Muscle layer of colon (tissue), 2 donors: ENCODE results near the gene TYW5.

Experiments
- H3K27ac ChIP-seq: one replicate; pipeline ENCODE4 v1.7.0; 2013; ENCODE audit warnings: low read depth, mild to moderate bottlenecking, low read length, moderate library complexity
- H3K27me3 ChIP-seq, 2 donors: one replicate each; pipeline ENCODE4 v1.7.0; 2013; ENCODE audit warnings: low read length in 2 of 2, mild to moderate bottlenecking in 2 of 2; ENCODE audit not compliant: insufficient read depth in 2 of 2, control insufficient read depth in 1 of 2
- H3K36me3 ChIP-seq: one replicate; pipeline ENCODE4 v1.7.0; 2013; ENCODE audit warnings: mild to moderate bottlenecking, low read length; ENCODE audit not compliant: insufficient read depth
- H3K4me1 ChIP-seq: one replicate; pipeline ENCODE4 v1.7.0; 2013; ENCODE audit warnings: mild to moderate bottlenecking, low read length; ENCODE audit not compliant: insufficient read depth
- H3K4me3 ChIP-seq, 2 donors: one replicate each; pipeline ENCODE4 v1.7.0; 2013; ENCODE audit warnings: low read length in 2 of 2, low read depth in 1 of 2, mild to moderate bottlenecking in 1 of 2, moderate library complexity in 1 of 2
- H3K9ac ChIP-seq: one replicate; pipeline ENCODE4 v1.7.0; 2013; ENCODE audit warnings: low read length
- H3K9me3 ChIP-seq: one replicate; pipeline ENCODE4 v1.7.0; 2013; ENCODE audit warnings: mild to moderate bottlenecking, low read length
- donor health status: abdominal sarcoma.
- donor health status: Adenocarcinoma of cecum.

Gene TYW5

GRCh38 chr2:199972088-199972626, 16.9 kb upstream of the TYW5 start:
- Histone ChIP-seq H3K4me3 (no peak overlapping the region), H3K36me3 (peaks cover 7% of the 10 kb centered on the region), H3K9ac (no peak overlapping the region)

GRCh38 chr2:199968126-199968525, 12.8 kb upstream of the TYW5 start:
- no peaks in the 10 kb centered on the region for H3K27me3 ChIP-seq
- H3K4me3 ChIP-seq: no peak overlapping the region
- H3K4me1 ChIP-seq: no peaks in the 10 kb centered on the region
- H3K27ac ChIP-seq: no peak overlapping the region
- no peak overlapping the region for H3K9ac ChIP-seq
- H3K9me3 ChIP-seq: no peaks in the 10 kb centered on the region
- peaks cover 18% of the 10 kb centered on the region for H3K36me3 ChIP-seq

More at GRCh38 chr2:199972088-199972626, 16.9 kb upstream of the TYW5 start:
- no peaks in the 10 kb centered on the region for H3K9me3 ChIP-seq
- H3K4me1 ChIP-seq: no peaks in the 10 kb centered on the region
- no peaks in the 10 kb centered on the region for H3K27me3 ChIP-seq
- no peak overlapping the region for H3K27ac ChIP-seq

- Histone ChIP-seq H3K27ac (no peak overlapping the region), H3K4me1 (no peaks in the 10 kb centered on the region), H3K27me3 (no peaks in the 10 kb centered on the region), H3K36me3 (peaks cover 25% of the 10 kb centered on the region), H3K9ac (no peak overlapping the region), H3K9me3 (no peaks in the 10 kb centered on the region), H3K4me3 (no peak overlapping the region)
These were observed 11.7 kb upstream of the TYW5 start for GRCh38 chr2:199966976-199967375.

GRCh38 chr2:199966405-199966804, 11.1 kb upstream of the TYW5 start:
- Histone ChIP-seq H3K4me3 (no peak overlapping the region), H3K36me3 (peaks cover 30% of the 10 kb centered on the region), H3K27ac (no peak overlapping the region), H3K4me1 (no peaks in the 10 kb centered on the region), H3K9me3 (no peaks in the 10 kb centered on the region), H3K27me3 (no peaks in the 10 kb centered on the region), H3K9ac (no peak overlapping the region)

- H3K4me1 ChIP-seq: peaks cover 2% of the 10 kb centered on the region
- no peak overlapping the region for H3K27ac ChIP-seq
- H3K36me3 ChIP-seq: peaks cover 36% of the 10 kb centered on the region
- no peaks in the 10 kb centered on the region for H3K9me3 ChIP-seq
- H3K9ac ChIP-seq: no peak overlapping the region
- no peak overlapping the region for H3K4me3 ChIP-seq
- no peaks in the 10 kb centered on the region for H3K27me3 ChIP-seq
These were observed 6.9 kb upstream of the TYW5 start for GRCh38 chr2:199962203-199962602.

- no peaks in the 10 kb centered on the region for H3K27me3 ChIP-seq
- no peak overlapping the region for H3K27ac ChIP-seq
- H3K36me3 ChIP-seq: peaks cover 25% of the 10 kb centered on the region
- no peak overlapping the region for H3K4me3 ChIP-seq
- no peak overlapping the region for H3K9ac ChIP-seq
- peaks cover 27% of the 10 kb centered on the region for H3K4me1 ChIP-seq
- no peaks in the 10 kb centered on the region for H3K9me3 ChIP-seq
These were observed 2.7 kb upstream of the TYW5 start for GRCh38 chr2:199958014-199958413.

- no peaks in the 10 kb centered on the region for H3K27me3 ChIP-seq
- H3K36me3 ChIP-seq: peaks cover 13% of the 10 kb centered on the region
- peak overlapping the region; percentile 94 for H3K27ac ChIP-seq
- H3K9me3 ChIP-seq: no peaks in the 10 kb centered on the region
- H3K4me1 ChIP-seq: peaks cover 27% of the 10 kb centered on the region
- H3K9ac ChIP-seq: peak overlapping the region; percentile 96
- peak overlapping the region; percentile 97 for H3K4me3 ChIP-seq
These were observed 730 bp upstream of the TYW5 start for GRCh38 chr2:199956062-199956380.

- Histone ChIP-seq H3K36me3 (peaks cover 5% of the 10 kb centered on the region), H3K9ac (peak overlapping the region; percentile 96), H3K4me3 (peak overlapping the region; percentile 97), H3K4me1 (peaks cover 27% of the 10 kb centered on the region), H3K27ac (peak overlapping the region; percentile 94), H3K27me3 (no peaks in the 10 kb centered on the region), H3K9me3 (no peaks in the 10 kb centered on the region)
These were observed 318 bp downstream of the TYW5 start for GRCh38 chr2:199955007-199955338.

GRCh38 chr2:199951023-199951422, 4.3 kb downstream of the TYW5 start:
- no peak overlapping the region for H3K9ac ChIP-seq
- H3K9me3 ChIP-seq: no peaks in the 10 kb centered on the region
- no peaks in the 10 kb centered on the region for H3K27me3 ChIP-seq
- H3K27ac ChIP-seq: no peak overlapping the region
- no peak overlapping the region for H3K4me3 ChIP-seq
- H3K36me3 ChIP-seq: peaks cover 14% of the 10 kb centered on the region
- H3K4me1 ChIP-seq: peaks cover 14% of the 10 kb centered on the region

GRCh38 chr2:199950396-199950795, 4.9 kb downstream of the TYW5 start:
- Histone ChIP-seq H3K27ac (no peak overlapping the region), H3K4me1 (peaks cover 14% of the 10 kb centered on the region), H3K9me3 (no peaks in the 10 kb centered on the region), H3K27me3 (no peaks in the 10 kb centered on the region), H3K36me3 (peaks cover 21% of the 10 kb centered on the region), H3K9ac (no peak overlapping the region), H3K4me3 (no peak overlapping the region)

- Histone ChIP-seq H3K9me3 (no peaks in the 10 kb centered on the region), H3K27me3 (no peaks in the 10 kb centered on the region), H3K4me1 (no peaks in the 10 kb centered on the region), H3K36me3 (peaks cover 41% of the 10 kb centered on the region), H3K27ac (no peak overlapping the region), H3K9ac (no peak overlapping the region), H3K4me3 (no peak overlapping the region)
These were observed 8.5 kb downstream of the TYW5 start for GRCh38 chr2:199946836-199947235.

GRCh38 chr2:199946196-199946595, 9.1 kb downstream of the TYW5 start:
- H3K27ac ChIP-seq: no peak overlapping the region
- H3K4me1 ChIP-seq: no peaks in the 10 kb centered on the region
- no peak overlapping the region for H3K9ac ChIP-seq
- no peaks in the 10 kb centered on the region for H3K9me3 ChIP-seq
- no peaks in the 10 kb centered on the region for H3K27me3 ChIP-seq
- no peak overlapping the region for H3K4me3 ChIP-seq
- H3K36me3 ChIP-seq: peaks cover 41% of the 10 kb centered on the region
